Sigmoid colon (tissue), 7 donors: ENCODE measurements around the gene CDCA3. TPM values are rescaled to one million over a fixed set of nuclear protein-coding genes. Genes with fewer than 3 reads are reported as not detected.

Experiments used
- DNase-seq: peaks from one replicate; pipeline ENCODE4 v3.0.0-alpha.2; 2019
- H3K27ac ChIP-seq, 4 donors: fragments of 200-600 bp; sonication (generic); one replicate each; pipeline ENCODE4 v1.5.1; 2016 to 2019; ENCODE audit warnings: mild to moderate bottlenecking in 1 of 4
- H3K27me3 ChIP-seq, 3 donors: fragments of 200-600 bp; sonication (generic); one replicate each; pipeline ENCODE4 v1.5.1; 2019; ENCODE audit warnings: mild to moderate bottlenecking in 1 of 3
- H3K36me3 ChIP-seq, 4 donors: fragments of 200-600 bp; sonication (generic); one replicate each; pipeline ENCODE4 v1.5.1; 2016 to 2019
- H3K4me1 ChIP-seq, 4 donors: fragments of 200-600 bp; sonication (generic); one replicate each; pipeline ENCODE4 v1.5.1; 2017 to 2019
- H3K4me3 ChIP-seq, 4 donors: fragments of 200-600 bp; sonication (generic); one replicate each; pipeline ENCODE4 v1.5.1; 2017 to 2019; ENCODE audit warnings: mild to moderate bottlenecking in 2 of 4, moderate library complexity in 1 of 4
- H3K9me3 ChIP-seq, 4 donors: fragments of 200-600 bp in 3 of 4; sonication (generic) in 3 of 4; one replicate each; pipeline versions ENCODE4 v1.5.1 to v1.6.1; 2013 to 2019
- EP300 ChIP-seq, 4 donors: sonication (generic); formaldehyde crosslinking; IDR thresholded peaks; one replicate each; pipeline ENCODE4 v1.6.1; 2017; ENCODE audit warnings: antibody characterized with exemption in 4 of 4
- POLR2A ChIP-seq, 2 donors: fragments of 450-650 bp; IDR thresholded peaks; one replicate each; pipeline ENCODE4 v1.6.1; 2016; ENCODE audit warnings: antibody characterized with exemption in 2 of 2, mild to moderate bottlenecking in 2 of 2, moderate library complexity in 2 of 2
- POLR2AphosphoS5 ChIP-seq, 4 donors: sonication (generic); formaldehyde crosslinking; IDR thresholded peaks; one replicate each; pipeline ENCODE4 v1.6.1; 2017; ENCODE audit warnings: antibody characterized with exemption in 4 of 4
- WGBS, 2 donors: extraction: QIAGEN DNeasy Blood & Tissue Kit; methylation state at CpG; one replicate each; pipeline ENCODE4 v1.1.7; 2013; 5-methylcytosine and 5-hydroxymethylcytosine counted together
- intact Hi-C: fragments of 100-400 bp; cut with DNase I; formaldehyde crosslinking; loops from one replicate; pipeline ENCODE4 v1.15.1; 2023
- polyA plus RNA-seq, 3 donors: library from polyadenylated mRNA; stranded (reverse); fragments of 200-250 nt; gene quantifications; one replicate each; pipeline ENCODE4 v1.2.3, GENCODE V29; 2013
- total RNA-seq, 4 donors: library from RNA; depleted of rRNA; stranded (reverse); fragments of >200 nt; gene quantifications; one replicate each; pipeline ENCODE4 v1.1.0, GENCODE V29; 2016
- TF ChIP-seq, protein P1 (sequence below), 4 experiments: fragments of 450-650 bp in 3 of 4; fragments of 200-600 bp in 1 of 4; IDR thresholded peaks; one replicate each; pipeline ENCODE4 v1.5.1; 2016 to 2019; ENCODE audit warnings: antibody characterized with exemption in 4 of 4, mild to moderate bottlenecking in 3 of 4, moderate library complexity in 2 of 4
- donor health status: healthy with polysubstance abuse.
- donor health status: Bipolar disorder and iron deficiency.
- donor health status: healthy.

The CDCA3 gene
- total and polyA plus RNA-seq, 7 donors: 0.33 to 31.2 (median 2.8) TPM

DNA sequence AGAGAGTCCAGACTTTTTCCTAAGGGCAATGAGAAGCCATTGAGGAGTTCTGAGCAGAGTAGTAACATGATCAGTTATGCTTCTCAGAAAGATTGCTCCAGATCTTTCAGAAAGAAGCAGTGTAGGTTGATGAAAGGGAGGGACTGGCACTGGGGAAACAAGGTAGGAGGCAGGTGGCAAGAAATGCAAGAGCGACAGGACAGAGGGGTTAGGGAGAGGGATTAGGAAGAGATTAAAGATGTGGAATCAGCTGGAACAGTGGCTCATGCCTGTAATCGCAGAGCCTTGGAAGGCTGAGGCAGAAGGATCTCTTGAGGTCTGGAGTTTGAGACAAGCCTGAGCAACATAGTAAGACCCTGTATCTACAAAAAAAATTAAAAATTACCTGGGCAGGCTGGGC, 3.4 kb downstream of the CDCA3 start:
- no peaks in the 10 kb centered on the region for H3K9me3 ChIP-seq
- H3K27ac ChIP-seq: no peak overlapping the region
- H3K4me3 ChIP-seq: no peak overlapping the region
- peaks cover 0 to 47% (median 5%) of the 10 kb centered on the region in 4 donors for H3K36me3 ChIP-seq
- intact Hi-C loops: no loop called here
- TF ChIP-seq POLR2A (IDR thresholded peaks at IDR 0.05) (no peak), POLR2AphosphoS5 (IDR thresholded peaks at IDR 0.05) (no peak), EP300 (IDR thresholded peaks at IDR 0.05) (no peak)
- TF ChIP-seq, protein P1, sequence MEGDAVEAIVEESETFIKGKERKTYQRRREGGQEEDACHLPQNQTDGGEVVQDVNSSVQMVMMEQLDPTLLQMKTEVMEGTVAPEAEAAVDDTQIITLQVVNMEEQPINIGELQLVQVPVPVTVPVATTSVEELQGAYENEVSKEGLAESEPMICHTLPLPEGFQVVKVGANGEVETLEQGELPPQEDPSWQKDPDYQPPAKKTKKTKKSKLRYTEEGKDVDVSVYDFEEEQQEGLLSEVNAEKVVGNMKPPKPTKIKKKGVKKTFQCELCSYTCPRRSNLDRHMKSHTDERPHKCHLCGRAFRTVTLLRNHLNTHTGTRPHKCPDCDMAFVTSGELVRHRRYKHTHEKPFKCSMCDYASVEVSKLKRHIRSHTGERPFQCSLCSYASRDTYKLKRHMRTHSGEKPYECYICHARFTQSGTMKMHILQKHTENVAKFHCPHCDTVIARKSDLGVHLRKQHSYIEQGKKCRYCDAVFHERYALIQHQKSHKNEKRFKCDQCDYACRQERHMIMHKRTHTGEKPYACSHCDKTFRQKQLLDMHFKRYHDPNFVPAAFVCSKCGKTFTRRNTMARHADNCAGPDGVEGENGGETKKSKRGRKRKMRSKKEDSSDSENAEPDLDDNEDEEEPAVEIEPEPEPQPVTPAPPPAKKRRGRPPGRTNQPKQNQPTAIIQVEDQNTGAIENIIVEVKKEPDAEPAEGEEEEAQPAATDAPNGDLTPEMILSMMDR (IDR thresholded peaks at IDR 0.05): no peak
- WGBS, 2 donors: 93 to 96% methylated on average over 2 of the region's 2 CpGs
- DNase-seq: no peak
- peaks cover 0 to 6% (median 3%) of the 10 kb centered on the region in 4 donors for H3K4me1 ChIP-seq
- H3K27me3 ChIP-seq: no peaks in the 10 kb centered on the region

- H3K36me3 ChIP-seq: peaks cover 0 to 47% (median 5%) of the 10 kb centered on the region in 4 donors
- H3K27ac ChIP-seq: no peak overlapping the region
- no peak for DNase-seq
- 91 to 92% methylated on average over 7 of the region's 7 CpGs for WGBS, 2 donors
- no peaks in the 10 kb centered on the region for H3K9me3 ChIP-seq
- H3K4me1 ChIP-seq: peaks cover 0 to 5% (median 2%) of the 10 kb centered on the region in 4 donors
- no peak overlapping the region for H3K4me3 ChIP-seq
- no peaks in the 10 kb centered on the region for H3K27me3 ChIP-seq
- intact Hi-C loops: no loop called here
- TF ChIP-seq POLR2A (IDR thresholded peaks at IDR 0.05) (no peak), POLR2AphosphoS5 (IDR thresholded peaks at IDR 0.05) (no peak), EP300 (IDR thresholded peaks at IDR 0.05) (no peak)
- TF ChIP-seq, protein P1 (IDR thresholded peaks at IDR 0.05): no peak
These were observed 4.7 kb downstream of the CDCA3 start for GRCh38 chr12:6846316-6846869.

DNA sequence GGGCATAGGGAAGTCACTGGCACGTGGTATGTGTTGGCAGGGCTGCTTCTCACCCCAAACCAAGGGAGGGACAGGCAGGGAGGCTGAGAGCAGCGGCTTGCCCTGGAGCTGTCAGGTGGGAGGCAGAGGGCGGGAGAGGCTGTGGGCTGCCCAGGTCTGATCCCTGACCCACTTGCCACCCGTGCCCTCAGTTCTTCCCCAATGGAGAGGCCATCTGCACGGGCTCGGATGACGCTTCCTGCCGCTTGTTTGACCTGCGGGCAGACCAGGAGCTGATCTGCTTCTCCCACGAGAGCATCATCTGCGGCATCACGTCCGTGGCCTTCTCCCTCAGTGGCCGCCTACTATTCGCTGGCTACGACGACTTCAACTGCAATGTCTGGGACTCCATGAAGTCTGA, 5.7 kb downstream of the CDCA3 start:
- Histone ChIP-seq H3K9me3 (no peaks in the 10 kb centered on the region), H3K27me3 (no peaks in the 10 kb centered on the region), H3K4me3 (no peak overlapping the region), H3K36me3 (peaks cover 0 to 47% (median 5%) of the 10 kb centered on the region in 4 donors), H3K27ac (no peak overlapping the region), H3K4me1 (no peaks in the 10 kb centered on the region)
- DNase-seq: no peak
- intact Hi-C loops: no loop called here
- TF ChIP-seq, protein P1 (IDR thresholded peaks at IDR 0.05): no peak
- TF ChIP-seq EP300 (IDR thresholded peaks at IDR 0.05) (no peak), POLR2A (IDR thresholded peaks at IDR 0.05) (no peak), POLR2AphosphoS5 (IDR thresholded peaks at IDR 0.05) (no peak)
- 93% methylated on average over 17 of the region's 17 CpGs for WGBS, 2 donors

DNA sequence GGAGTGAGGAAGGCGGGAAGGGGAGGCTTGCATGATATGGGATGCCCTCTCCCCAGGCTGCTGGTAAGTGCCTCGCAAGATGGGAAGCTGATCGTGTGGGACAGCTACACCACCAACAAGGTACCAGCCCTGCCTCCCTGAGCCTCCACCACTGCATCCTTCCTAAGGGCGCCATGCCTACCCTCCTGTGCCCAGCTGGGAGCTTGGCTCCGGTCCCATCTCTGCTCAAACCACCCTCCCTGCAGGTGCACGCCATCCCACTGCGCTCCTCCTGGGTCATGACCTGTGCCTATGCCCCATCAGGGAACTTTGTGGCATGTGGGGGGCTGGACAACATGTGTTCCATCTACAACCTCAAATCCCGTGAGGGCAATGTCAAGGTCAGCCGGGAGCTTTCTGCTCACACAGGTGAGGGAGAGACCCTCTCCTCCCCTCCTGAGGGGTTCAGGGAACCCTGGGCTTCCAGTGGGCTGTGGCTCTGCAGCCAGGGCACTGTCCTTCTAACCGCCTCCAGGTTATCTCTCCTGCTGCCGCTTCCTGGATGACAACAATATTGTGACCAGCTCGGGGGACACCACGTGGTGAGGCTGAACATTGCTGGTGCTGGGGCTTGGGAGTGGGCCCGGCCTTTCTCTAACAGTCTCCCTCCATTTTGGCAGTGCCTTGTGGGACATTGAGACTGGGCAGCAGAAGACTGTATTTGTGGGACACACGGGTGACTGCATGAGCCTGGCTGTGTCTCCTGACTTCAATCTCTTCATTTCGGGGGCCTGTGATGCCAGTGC, 7.8 kb downstream of the CDCA3 start:
- Histone ChIP-seq H3K27me3 (no peaks in the 10 kb centered on the region), H3K4me1 (no peaks in the 10 kb centered on the region), H3K4me3 (no peak overlapping the region), H3K9me3 (no peaks in the 10 kb centered on the region), H3K27ac (no peak overlapping the region), H3K36me3 (peaks cover 0 to 54% (median 5%) of the 10 kb centered on the region in 4 donors)
- intact Hi-C loops: no loop called here
- 58 to 79% methylated on average over 16 of the region's 16 CpGs for whole genome bisulfite sequencing, 2 donors
- no peak for DNase-seq
- TF ChIP-seq EP300 (IDR thresholded peaks at IDR 0.05): no peak
- no peak for TF ChIP-seq POLR2A (IDR thresholded peaks at IDR 0.05)
- no peak for TF ChIP-seq POLR2AphosphoS5 (IDR thresholded peaks at IDR 0.05)
- TF ChIP-seq, protein P1 (IDR thresholded peaks at IDR 0.05): no peak
